Fibroblast of the aortic adventitia (primary cell): Measurements from ENCODE around the gene GTF3C5. TPM values are rescaled to one million over a fixed set of nuclear protein-coding genes. Genes with fewer than 3 reads are reported as not detected.
A peak's percentile ranks its signal among the peaks of the same experiment; 100 is the strongest.
"Not testable (repeated sequence)": the region's sequence is repeated elsewhere in the genome, so short reads cannot be mapped to it uniquely, and the experiment has no call there.

Experiments
- DNase-seq: peaks from one replicate; pipeline ENCODE4 v3.0.0-alpha.2; 2010; ENCODE audit warnings: low read depth
- H3K4me3 ChIP-seq: 2 replicates; pipeline ENCODE4 v1.5.1; 2011; ENCODE audit warnings: low read depth, mild to moderate bottlenecking, control low read depth, low read length, moderate library complexity
- total RNA-seq: library from RNA; depleted of rRNA; stranded (reverse); fragments of >200 nt; gene quantifications from 2 replicates; pipeline ENCODE4 v1.2.3, GENCODE V29; 2012; ENCODE audit warnings: low replicate concordance
- TF ChIP-seq, protein P1 (sequence below): IDR thresholded peaks from 2 replicates; pipeline ENCODE4 v1.5.1; 2011; ENCODE audit warnings: mild to moderate bottlenecking, low read length, control low read depth, inconsistent platforms; ENCODE audit not compliant: insufficient read depth

GTF3C5 gene
- total RNA-seq, 1 donor: 33.9 TPM

DNA sequence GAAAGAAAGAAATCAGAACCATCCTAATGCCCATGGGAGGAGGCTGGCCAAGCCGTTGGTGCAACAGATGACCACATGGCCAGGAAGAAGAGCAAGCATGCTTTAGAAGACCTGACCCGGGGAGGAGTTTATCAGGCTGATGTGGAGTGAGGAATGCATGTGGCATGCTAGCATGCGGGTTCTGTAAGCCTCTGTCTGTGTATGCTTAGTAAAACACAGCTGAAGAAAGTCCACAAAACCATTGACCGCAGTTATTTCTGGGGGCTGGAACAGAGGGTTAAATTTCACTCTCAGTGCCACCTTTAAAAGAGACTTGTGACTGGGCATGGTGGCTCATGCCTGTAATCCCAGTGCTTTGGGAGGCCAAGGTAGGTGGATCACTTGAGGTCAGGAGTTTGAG, 33.2 kb upstream of the GTF3C5 start:
- TF ChIP-seq, protein P1, sequence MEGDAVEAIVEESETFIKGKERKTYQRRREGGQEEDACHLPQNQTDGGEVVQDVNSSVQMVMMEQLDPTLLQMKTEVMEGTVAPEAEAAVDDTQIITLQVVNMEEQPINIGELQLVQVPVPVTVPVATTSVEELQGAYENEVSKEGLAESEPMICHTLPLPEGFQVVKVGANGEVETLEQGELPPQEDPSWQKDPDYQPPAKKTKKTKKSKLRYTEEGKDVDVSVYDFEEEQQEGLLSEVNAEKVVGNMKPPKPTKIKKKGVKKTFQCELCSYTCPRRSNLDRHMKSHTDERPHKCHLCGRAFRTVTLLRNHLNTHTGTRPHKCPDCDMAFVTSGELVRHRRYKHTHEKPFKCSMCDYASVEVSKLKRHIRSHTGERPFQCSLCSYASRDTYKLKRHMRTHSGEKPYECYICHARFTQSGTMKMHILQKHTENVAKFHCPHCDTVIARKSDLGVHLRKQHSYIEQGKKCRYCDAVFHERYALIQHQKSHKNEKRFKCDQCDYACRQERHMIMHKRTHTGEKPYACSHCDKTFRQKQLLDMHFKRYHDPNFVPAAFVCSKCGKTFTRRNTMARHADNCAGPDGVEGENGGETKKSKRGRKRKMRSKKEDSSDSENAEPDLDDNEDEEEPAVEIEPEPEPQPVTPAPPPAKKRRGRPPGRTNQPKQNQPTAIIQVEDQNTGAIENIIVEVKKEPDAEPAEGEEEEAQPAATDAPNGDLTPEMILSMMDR: no peak
- peak; percentile 51 for DNase-seq
- no peak overlapping the region for H3K4me3 ChIP-seq

DNA sequence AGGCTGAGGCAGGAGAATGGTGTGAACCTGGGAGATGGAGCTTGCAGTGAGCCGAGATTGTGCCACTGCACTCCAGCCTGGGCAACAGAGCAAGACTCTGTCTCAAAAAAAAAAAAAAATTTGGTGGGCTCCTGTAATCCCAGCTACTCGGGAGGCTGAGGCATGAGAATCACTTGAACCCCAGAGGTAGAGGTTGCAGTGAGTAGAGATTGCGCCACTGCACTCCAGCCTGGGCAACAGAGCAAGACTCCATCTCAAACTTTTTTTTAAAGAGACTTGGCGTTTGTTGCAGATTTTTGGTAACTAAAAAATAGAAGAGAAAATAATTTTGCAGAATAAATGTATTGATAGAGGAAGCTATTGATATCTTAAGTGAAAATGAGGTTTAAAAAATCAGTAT, 32.6 kb upstream of the GTF3C5 start:
- DNase-seq, H3K4me3 ChIP-seq: not testable (repeated sequence)

DNA sequence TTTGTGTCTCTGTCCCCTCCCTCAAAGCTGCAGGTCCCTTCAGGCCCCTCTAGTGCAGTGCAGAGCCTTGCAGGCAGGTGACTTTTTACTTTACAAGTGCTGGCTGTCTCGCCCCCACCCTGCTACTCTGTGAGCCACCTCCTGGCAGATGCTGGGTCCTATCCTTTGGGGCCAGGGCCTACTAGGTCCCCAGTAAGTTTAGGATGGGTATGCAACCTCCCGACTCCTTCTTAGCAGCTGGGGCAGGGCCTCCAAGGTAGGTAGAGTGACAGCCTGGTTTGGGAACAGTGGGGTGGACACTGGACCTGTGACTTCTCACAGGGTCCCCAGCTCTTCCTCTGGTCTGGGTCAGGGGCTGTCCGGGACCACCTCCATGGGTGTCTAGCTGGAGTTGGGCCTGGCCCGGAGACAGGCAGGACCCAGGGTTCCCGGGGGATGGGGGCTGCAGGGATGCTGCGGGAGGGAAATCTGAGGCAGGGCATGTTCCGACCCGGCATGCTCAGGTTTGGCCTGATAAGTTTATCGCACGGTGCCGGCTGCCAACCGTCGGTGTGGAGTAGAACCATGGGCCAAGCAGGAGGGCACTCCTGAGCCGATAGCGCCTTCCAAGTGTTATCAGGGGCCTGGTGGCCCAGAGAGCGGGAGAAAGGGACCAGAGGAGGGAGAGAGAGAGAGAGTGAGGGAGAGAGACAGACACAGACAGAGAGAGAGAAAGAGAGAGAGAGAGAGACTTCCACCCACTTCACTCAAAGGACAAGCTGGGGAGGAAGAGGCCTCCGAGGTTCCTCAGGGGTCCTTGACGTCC, 31.8 kb upstream of the GTF3C5 start:
- TF ChIP-seq, protein P1: no peak
- H3K4me3 ChIP-seq: no peak overlapping the region
- no peak for DNase-seq

DNA sequence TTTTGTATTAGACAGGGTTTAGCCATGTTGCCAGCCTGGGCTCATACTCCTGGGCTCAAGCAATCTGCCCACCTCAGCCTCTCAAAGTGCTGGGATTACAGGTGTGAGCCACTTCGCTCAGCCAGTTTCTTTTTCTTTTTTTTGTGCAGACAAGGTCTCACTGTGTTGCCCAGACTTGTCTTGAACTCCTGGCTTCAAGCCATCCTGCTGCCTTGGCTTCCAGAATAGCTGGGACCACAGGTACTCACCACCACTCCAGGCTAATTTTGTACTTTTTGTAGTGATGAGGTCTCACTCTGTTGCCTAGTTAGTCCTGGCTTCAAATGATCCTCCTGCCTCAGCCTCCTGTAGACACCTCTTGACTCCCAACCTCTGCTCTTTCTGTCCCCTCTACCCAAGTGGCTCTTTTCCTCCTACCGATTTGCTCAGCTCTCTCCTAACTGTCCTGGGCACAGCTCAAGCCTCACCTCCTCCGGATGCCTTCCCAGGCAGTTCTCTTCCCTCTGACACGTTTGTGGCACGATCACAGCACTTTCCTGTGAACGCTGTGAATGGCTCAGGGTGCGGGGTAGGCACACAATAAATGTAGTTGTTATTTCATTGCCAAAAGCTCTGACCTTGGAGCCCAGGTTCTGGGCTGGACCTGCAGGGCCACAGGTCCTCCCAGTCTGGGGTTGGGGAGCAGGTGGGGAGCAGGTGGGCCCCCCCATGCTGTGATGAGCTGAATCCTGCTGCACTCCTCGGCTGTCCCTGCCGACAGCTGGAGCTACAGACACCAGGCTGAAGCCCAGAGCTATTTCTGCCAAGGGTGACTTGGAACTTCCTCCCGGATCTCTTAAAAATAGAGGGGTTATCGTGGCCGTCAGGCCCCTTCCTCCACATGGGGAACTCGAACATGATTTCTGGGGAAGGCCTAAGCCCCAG, 28.4 kb upstream of the GTF3C5 start:
- H3K4me3 ChIP-seq: no peak overlapping the region
- no peak for DNase-seq
- TF ChIP-seq, protein P1: no peak

DNA sequence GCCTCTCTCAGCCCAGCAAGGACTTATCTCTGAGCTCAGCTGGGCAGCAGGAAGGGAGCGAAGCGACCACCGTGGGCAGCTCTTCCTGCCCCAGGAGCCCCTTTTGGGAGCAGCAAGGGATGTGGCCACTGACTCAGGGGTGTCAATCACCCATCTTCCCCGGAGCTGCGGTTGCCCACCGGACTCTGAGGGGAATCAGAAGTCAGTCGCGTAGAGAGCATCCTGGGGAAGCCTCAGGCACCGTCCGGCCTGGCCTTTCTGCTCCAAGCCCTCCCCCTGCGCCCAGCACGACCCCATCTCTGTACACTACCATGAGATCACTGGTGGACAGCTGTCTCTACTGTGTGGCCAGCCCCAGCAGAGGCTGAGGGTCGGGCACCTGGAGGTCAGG, 27.7 kb upstream of the GTF3C5 start:
- H3K4me3 ChIP-seq: no peak overlapping the region
- DNase-seq: no peak
- TF ChIP-seq, protein P1: no peak

DNA sequence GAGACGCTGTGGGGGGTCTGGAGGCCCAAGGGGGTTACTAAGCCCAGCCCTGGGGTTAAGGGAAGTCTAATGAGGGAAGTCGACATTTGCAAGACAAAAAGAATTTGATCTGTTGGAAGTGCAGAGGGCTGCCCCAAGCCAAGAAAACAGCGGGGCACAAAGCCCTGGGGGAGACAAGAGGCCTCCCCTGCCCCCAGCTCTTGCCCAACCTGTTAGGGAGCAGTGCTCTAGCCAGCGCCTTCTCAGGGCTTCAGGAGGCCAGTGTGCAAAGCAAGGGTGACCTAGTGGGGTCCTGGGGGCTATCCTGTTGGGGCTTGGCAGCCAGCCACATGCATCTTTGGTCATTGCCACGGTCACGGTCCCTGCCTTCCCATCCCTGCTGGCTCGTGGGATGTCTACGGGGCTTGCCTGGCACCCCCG, 27.1 kb upstream of the GTF3C5 start:
- DNase-seq: no peak
- no peak overlapping the region for H3K4me3 ChIP-seq
- TF ChIP-seq, protein P1: no peak
